Duodenal mucosa (tissue), 2 donors: ENCODE results near the gene DSCAML1.
"Not testable (repeated sequence)": the region's sequence is repeated elsewhere in the genome, so short reads cannot be mapped to it uniquely, and the experiment has no call there.

ENCODE experiments used
- H3K27ac ChIP-seq: one replicate; pipeline ENCODE4 v1.7.0; 2013; ENCODE audit warnings: low read depth, low read length
- H3K27me3 ChIP-seq, 2 donors: one replicate each; pipeline ENCODE4 v1.7.0; 2013; ENCODE audit warnings: low read length in 2 of 2, control low read depth in 1 of 2; ENCODE audit not compliant: insufficient read depth in 2 of 2, control insufficient read depth in 1 of 2
- H3K36me3 ChIP-seq, 2 donors: one replicate each; pipeline ENCODE4 v1.7.0; 2013; ENCODE audit warnings: low read length in 2 of 2, control low read depth in 1 of 2; ENCODE audit not compliant: insufficient read depth in 2 of 2, control insufficient read depth in 1 of 2
- H3K4me1 ChIP-seq, 2 donors: one replicate each; pipeline ENCODE4 v1.7.0; 2013; ENCODE audit warnings: low read length in 2 of 2, control low read depth in 1 of 2; ENCODE audit not compliant: insufficient read depth in 2 of 2, control insufficient read depth in 1 of 2
- H3K4me3 ChIP-seq, 2 donors: one replicate each; pipeline ENCODE4 v1.7.0; 2013; ENCODE audit warnings: low read length in 2 of 2, low read depth in 1 of 2
- H3K9ac ChIP-seq, 2 donors: one replicate each; pipeline ENCODE4 v1.7.0; 2013; ENCODE audit warnings: low read length in 2 of 2, low read depth in 1 of 2
- H3K9me3 ChIP-seq, 2 donors: one replicate each; pipeline ENCODE4 v1.7.0; 2013; ENCODE audit warnings: low read length in 2 of 2, control low read depth in 1 of 2; ENCODE audit not compliant: control insufficient read depth in 1 of 2

DSCAML1 gene

DNA sequence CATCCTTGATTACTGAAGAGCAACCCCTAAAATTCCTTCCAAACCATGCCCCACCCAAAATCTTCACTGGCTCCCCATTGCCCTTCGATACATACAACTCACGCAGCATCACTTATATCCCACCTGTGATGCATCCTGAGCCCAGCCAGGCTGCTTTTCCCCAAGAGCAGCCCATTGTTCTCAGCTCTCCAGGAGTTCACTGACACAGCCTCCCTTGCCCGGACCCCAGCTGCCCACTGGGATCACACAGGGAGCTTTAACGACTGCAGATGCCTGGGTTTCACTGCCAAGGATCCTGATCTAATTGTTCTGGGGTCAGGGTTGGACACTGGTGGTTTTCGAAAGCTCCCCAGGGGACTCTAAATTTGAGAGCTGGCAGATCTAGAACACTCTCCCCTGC lies 33.6 kb downstream of the DSCAML1 start:
- H3K9me3 ChIP-seq, H3K9ac ChIP-seq, H3K4me1 ChIP-seq, H3K27ac ChIP-seq, H3K27me3 ChIP-seq, H3K4me3 ChIP-seq, H3K36me3 ChIP-seq: not testable (repeated sequence)

GRCh38 chr11:117761993-117762392 lies 35.0 kb downstream of the DSCAML1 start:
- Histone ChIP-seq H3K36me3 (no peaks in the 10 kb centered on the region), H3K9me3 (no peaks in the 10 kb centered on the region), H3K27ac (no peak overlapping the region), H3K4me3 (no peak overlapping the region), H3K4me1 (no peaks in the 10 kb centered on the region), H3K9ac (no peak overlapping the region), H3K27me3 (peaks cover 0 to 2% of the 10 kb centered on the region in 2 donors)

- no peak overlapping the region for H3K27ac ChIP-seq
- no peaks in the 10 kb centered on the region for H3K36me3 ChIP-seq
- no peaks in the 10 kb centered on the region for H3K4me1 ChIP-seq
- no peak overlapping the region for H3K4me3 ChIP-seq
- no peak overlapping the region for H3K9ac ChIP-seq
- H3K27me3 ChIP-seq: peaks cover 0 to 7% of the 10 kb centered on the region in 2 donors
- no peaks in the 10 kb centered on the region for H3K9me3 ChIP-seq
These were observed 37.7 kb downstream of the DSCAML1 start for GRCh38 chr11:117759305-117759704.

DNA sequence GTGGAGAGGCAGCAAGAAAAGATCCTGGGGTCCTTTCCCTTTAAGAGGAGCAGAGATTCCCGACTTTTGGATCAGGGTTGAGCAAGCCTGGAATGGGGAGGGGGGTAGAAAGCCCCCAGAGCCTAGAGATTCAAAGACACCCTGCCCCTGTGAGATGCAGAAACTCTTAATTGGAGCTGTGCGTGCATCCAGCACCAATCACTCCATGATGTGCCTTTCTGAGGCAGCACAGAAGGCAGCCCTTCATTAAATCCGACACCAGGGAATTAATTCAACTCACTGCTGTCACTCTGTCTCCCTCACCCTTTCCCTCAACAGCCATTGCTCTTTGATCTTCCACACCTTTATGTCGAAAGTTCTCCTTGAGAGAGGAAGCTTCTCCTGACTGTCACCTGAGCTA lies 43.0 kb downstream of the DSCAML1 start:
- Histone ChIP-seq H3K4me3 (no peak overlapping the region), H3K27ac (no peak overlapping the region), H3K4me1 (peaks cover 0 to 6% of the 10 kb centered on the region in 2 donors), H3K36me3 (no peaks in the 10 kb centered on the region), H3K9ac (no peak overlapping the region), H3K27me3 (peaks cover 0 to 7% of the 10 kb centered on the region in 2 donors), H3K9me3 (no peaks in the 10 kb centered on the region)

DNA sequence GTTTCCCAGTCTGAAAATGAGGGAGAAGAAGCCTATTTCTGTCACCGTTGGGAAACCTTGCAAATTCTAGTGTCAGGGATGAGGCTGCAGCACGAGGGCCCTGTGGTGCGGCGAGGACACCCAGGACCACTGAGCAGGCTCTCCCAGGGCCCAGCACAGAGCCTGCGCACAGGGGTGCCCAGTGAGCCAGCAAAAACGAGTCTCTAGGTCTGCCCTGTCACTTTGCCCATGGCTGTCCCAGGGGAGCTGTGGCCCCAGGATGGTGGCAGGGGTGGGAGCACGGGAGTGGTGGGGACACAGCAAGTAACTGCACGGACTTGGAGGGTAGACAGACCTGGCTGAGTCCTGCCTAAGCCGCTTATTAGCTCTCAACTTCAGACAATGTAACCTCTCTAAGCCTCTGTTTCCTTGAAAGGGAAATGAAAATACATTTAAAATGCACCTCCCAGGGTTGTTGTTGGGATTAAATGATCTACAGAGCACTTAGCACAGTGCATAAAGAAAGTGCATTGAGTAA lies 44.2 kb downstream of the DSCAML1 start:
- Histone ChIP-seq H3K36me3 (no peaks in the 10 kb centered on the region), H3K9ac (no peak overlapping the region), H3K4me1 (peaks cover 0 to 6% of the 10 kb centered on the region in 2 donors), H3K4me3 (no peak overlapping the region), H3K27ac (no peak overlapping the region), H3K27me3 (peaks cover 0 to 7% of the 10 kb centered on the region in 2 donors), H3K9me3 (no peaks in the 10 kb centered on the region)

DNA sequence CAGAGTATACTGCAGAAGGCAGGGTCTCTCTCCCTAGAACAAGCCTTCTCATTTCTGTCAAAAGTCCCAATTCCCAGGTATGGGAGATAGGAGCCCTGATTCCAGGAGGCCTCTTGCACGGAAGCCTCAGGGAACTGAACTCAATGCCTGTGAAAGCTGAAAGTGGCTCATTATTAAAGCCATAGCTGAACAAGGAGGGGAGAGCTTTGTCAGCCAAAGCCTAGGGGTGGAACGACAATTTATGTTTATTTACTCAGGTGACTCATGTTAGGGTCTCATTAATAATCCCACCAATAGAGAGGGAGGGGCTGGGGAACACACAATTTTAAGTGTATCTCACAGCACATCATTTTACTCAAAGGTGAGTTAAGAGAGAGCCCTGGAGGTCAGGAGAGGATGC lies 44.9 kb downstream of the DSCAML1 start:
- H3K27ac ChIP-seq: no peak overlapping the region
- H3K27me3 ChIP-seq: peaks cover 0 to 7% of the 10 kb centered on the region in 2 donors
- H3K4me1 ChIP-seq: peaks cover 0 to 6% of the 10 kb centered on the region in 2 donors
- H3K4me3 ChIP-seq: no peak overlapping the region
- no peaks in the 10 kb centered on the region for H3K9me3 ChIP-seq
- no peak overlapping the region for H3K9ac ChIP-seq
- no peaks in the 10 kb centered on the region for H3K36me3 ChIP-seq

GRCh38 chr11:117750916-117751662 lies 45.9 kb downstream of the DSCAML1 start:
- no peaks in the 10 kb centered on the region for H3K36me3 ChIP-seq
- H3K9ac ChIP-seq: no peak overlapping the region
- no peak overlapping the region for H3K27ac ChIP-seq
- no peaks in the 10 kb centered on the region for H3K9me3 ChIP-seq
- H3K27me3 ChIP-seq: no peaks in the 10 kb centered on the region
- H3K4me1 ChIP-seq: peaks cover 0 to 6% of the 10 kb centered on the region in 2 donors
- no peak overlapping the region for H3K4me3 ChIP-seq

DNA sequence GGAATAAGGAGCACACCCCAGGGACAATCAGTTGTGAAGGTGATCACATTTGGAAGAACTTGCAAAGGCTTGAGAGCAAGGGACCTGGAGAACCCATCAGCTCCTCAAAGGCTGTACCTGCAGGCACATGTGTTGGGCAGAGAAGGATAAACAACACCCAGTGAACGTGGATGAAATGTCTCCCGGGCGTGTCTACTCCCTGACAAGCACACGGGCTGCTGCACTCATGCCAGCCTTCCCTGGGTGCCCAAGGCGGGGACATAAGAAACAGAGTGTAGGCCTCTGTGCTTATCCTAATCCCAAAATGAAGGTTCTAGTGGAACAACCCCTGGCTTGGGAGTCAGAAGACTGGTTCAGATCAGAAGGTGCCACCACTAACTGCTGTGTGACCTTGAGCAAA lies 46.7 kb downstream of the DSCAML1 start:
- H3K4me1 ChIP-seq: peaks cover 0 to 6% of the 10 kb centered on the region in 2 donors
- no peaks in the 10 kb centered on the region for H3K36me3 ChIP-seq
- H3K27ac ChIP-seq: no peak overlapping the region
- no peak overlapping the region for H3K9ac ChIP-seq
- no peak overlapping the region for H3K4me3 ChIP-seq
- H3K27me3 ChIP-seq: no peaks in the 10 kb centered on the region
- no peaks in the 10 kb centered on the region for H3K9me3 ChIP-seq

GRCh38 chr11:117749541-117749910 lies 47.5 kb downstream of the DSCAML1 start:
- peaks cover 0 to 6% of the 10 kb centered on the region in 2 donors for H3K4me1 ChIP-seq
- H3K27ac ChIP-seq: no peak overlapping the region
- H3K9ac ChIP-seq: no peak overlapping the region

GRCh38 chr11:117748771-117749540 lies 48.1 kb downstream of the DSCAML1 start:
- H3K4me1 ChIP-seq: peaks cover 0 to 6% of the 10 kb centered on the region in 2 donors
- H3K4me3 ChIP-seq: no peak overlapping the region
- no peaks in the 10 kb centered on the region for H3K9me3 ChIP-seq
- H3K36me3 ChIP-seq: no peaks in the 10 kb centered on the region
- no peak overlapping the region for H3K27ac ChIP-seq
- no peaks in the 10 kb centered on the region for H3K27me3 ChIP-seq
- no peak overlapping the region for H3K9ac ChIP-seq

More at GRCh38 chr11:117749541-117749910, 47.5 kb downstream of the DSCAML1 start:
- Histone ChIP-seq H3K36me3 (no peaks in the 10 kb centered on the region), H3K9me3 (no peaks in the 10 kb centered on the region), H3K27me3 (no peaks in the 10 kb centered on the region), H3K4me3 (no peak overlapping the region)
